Measurements from ENCODE around the gene UBE2L6.

The UBE2L6 gene

DNA sequence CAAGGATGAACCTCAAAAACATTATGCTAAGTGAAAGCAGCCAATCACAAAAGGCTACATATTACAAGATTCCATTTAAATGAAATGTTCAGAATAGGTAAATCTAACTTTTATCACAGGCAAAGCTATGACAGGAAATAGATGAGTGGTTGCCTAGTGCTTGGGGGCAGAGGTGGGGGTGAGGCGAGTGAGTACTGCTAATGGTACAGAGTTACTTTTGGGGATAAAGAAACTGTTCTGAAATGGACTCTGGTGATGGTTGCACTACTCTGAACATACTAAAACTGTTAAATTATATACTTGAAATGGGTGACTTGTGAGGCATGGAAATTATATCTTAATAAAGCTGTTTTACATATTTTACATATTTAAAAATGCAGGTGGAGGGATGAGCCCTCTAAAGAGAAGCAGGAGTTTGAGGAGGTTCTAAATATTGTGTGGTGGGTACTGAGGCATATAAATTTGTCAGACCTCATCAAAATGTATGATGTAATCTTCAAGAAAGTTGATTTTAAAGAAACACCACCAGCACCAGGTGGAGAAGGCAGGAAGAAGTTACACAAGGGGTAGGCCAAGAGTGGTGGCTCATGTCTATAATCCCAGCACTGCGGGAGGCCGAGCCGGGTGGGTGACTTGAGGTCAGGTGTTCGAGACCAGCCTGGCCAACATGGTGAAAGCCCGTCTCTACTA is 55.6 kb downstream of the UBE2L6 start:
- TF ChIP-seq, protein P1, sequence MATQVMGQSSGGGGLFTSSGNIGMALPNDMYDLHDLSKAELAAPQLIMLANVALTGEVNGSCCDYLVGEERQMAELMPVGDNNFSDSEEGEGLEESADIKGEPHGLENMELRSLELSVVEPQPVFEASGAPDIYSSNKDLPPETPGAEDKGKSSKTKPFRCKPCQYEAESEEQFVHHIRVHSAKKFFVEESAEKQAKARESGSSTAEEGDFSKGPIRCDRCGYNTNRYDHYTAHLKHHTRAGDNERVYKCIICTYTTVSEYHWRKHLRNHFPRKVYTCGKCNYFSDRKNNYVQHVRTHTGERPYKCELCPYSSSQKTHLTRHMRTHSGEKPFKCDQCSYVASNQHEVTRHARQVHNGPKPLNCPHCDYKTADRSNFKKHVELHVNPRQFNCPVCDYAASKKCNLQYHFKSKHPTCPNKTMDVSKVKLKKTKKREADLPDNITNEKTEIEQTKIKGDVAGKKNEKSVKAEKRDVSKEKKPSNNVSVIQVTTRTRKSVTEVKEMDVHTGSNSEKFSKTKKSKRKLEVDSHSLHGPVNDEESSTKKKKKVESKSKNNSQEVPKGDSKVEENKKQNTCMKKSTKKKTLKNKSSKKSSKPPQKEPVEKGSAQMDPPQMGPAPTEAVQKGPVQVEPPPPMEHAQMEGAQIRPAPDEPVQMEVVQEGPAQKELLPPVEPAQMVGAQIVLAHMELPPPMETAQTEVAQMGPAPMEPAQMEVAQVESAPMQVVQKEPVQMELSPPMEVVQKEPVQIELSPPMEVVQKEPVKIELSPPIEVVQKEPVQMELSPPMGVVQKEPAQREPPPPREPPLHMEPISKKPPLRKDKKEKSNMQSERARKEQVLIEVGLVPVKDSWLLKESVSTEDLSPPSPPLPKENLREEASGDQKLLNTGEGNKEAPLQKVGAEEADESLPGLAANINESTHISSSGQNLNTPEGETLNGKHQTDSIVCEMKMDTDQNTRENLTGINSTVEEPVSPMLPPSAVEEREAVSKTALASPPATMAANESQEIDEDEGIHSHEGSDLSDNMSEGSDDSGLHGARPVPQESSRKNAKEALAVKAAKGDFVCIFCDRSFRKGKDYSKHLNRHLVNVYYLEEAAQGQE (IDR thresholded peaks at IDR 0.05; ENCODE audit: insufficient read depth in 1 of 2, low read depth in 2 of 2, low read length in 2 of 2): no peak
- TF ChIP-seq FOXP2 (optimal IDR thresholded peaks at IDR 0.05; ENCODE audit: borderline replicate concordance, extremely low read depth, extremely low read length, insufficient read depth): no peak
- no peak for TF ChIP-seq SIN3A (IDR thresholded peaks at IDR 0.05; ENCODE audit: borderline replicate concordance, insufficient read depth, low read length)
- no peak for TF ChIP-seq POLR2AphosphoS5 (IDR thresholded peaks at IDR 0.05; ENCODE audit: low read depth, low read length)
- no peak for TF ChIP-seq TAF1 (IDR thresholded peaks at IDR 0.05; ENCODE audit: borderline replicate concordance, insufficient read depth, low read length)

DNA sequence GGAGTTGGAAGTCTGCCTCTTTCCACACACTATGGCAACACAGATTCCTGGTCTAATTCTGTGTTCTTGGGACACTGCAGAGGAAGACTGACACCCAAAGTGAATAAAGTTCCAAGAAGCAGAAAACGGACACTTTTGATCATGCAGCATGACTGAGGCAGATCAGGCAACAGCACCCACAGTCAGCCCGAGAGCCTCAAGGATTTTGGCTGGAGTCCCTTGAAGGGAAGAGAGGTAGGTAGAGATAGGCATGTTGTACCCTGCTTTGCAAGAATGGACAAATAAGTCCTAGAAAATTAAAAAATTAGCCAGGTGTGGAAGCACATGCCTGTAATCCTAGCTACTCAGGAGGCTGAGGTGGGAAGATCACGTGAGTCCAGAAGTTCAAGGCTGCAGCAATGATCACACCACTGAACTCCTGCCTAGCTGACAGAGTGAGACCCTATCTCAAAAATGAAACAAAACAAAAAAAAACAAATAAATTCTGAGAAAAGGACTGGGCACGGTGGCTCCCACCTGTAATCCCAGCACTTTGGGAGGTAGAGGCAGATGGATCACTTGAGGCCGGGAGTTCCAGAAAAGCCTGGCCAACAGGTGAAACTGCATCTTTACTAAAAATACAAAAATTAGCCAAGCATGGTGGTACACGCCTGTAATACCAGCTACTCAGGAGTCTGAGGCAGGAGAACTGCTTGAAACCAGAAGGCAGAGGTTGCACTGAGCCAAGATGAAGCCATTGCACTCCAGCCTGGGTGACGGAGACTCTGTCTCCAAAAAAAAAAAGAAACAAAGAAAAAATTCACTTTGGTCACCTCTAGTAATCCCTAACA is 58.9 kb downstream of the UBE2L6 start:
- no peak for TF ChIP-seq TAF1 (IDR thresholded peaks at IDR 0.05; ENCODE audit: borderline replicate concordance, insufficient read depth, low read length)
- TF ChIP-seq POLR2AphosphoS5 (IDR thresholded peaks at IDR 0.05; ENCODE audit: low read depth, low read length): no peak
- no peak for TF ChIP-seq SIN3A (IDR thresholded peaks at IDR 0.05; ENCODE audit: borderline replicate concordance, insufficient read depth, low read length)
- TF ChIP-seq, protein P1 (IDR thresholded peaks at IDR 0.05; ENCODE audit: insufficient read depth in 1 of 2, low read depth in 2 of 2, low read length in 2 of 2): no peak
- TF ChIP-seq FOXP2 (optimal IDR thresholded peaks at IDR 0.05; ENCODE audit: borderline replicate concordance, extremely low read depth, extremely low read length, insufficient read depth): no peak

DNA sequence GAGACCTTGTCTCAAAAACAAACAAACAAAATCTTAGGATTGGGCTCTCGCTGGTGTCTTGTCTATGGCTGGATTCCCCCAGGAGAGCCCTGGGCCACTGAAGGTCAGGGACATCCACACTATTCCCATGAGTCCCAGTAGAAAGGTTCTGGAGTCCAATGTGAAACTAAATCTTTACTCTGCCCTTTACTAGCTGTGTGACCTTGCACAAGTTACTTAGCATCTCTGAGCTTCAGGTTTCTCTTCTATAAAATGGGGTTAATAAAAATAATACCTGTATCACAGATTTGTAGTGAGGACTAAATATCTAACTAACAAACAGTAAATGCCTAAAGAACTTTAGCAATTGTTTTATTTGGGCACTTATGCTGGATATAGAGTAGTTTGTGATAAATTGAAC is 61.0 kb downstream of the UBE2L6 start:
- TF ChIP-seq TAF1 (IDR thresholded peaks at IDR 0.05; ENCODE audit: borderline replicate concordance, insufficient read depth, low read length): no peak
- no peak for TF ChIP-seq POLR2AphosphoS5 (IDR thresholded peaks at IDR 0.05; ENCODE audit: low read depth, low read length)
- TF ChIP-seq FOXP2 (optimal IDR thresholded peaks at IDR 0.05; ENCODE audit: borderline replicate concordance, extremely low read depth, extremely low read length, insufficient read depth): no peak
- TF ChIP-seq SIN3A (IDR thresholded peaks at IDR 0.05; ENCODE audit: borderline replicate concordance, insufficient read depth, low read length): no peak
- TF ChIP-seq, protein P1 (IDR thresholded peaks at IDR 0.05; ENCODE audit: insufficient read depth in 1 of 2, low read depth in 2 of 2, low read length in 2 of 2): no peak

DNA sequence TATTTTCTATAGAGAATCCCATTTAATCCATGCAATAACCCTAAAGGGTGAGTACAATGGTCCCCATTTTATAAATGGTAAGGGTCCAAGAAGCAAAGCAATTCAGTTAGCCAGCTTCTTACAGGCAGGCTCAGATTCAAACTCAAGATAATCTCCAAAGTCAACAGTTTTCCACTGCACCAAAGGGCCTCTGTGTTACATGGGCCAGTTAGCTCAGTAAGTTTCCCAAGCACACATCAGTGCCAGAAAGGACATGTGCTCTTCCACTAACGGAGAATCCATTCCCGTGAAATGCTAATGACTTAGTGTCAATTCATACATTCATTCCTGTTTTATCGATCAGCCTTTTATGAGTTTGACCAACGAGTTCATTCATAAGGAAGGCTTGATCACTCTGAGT is 63.0 kb downstream of the UBE2L6 start:
- TF ChIP-seq TAF1 (IDR thresholded peaks at IDR 0.05; ENCODE audit: borderline replicate concordance, insufficient read depth, low read length) (no peak), FOXP2 (optimal IDR thresholded peaks at IDR 0.05; ENCODE audit: borderline replicate concordance, extremely low read depth, extremely low read length, insufficient read depth) (no peak), POLR2AphosphoS5 (IDR thresholded peaks at IDR 0.05; ENCODE audit: low read depth, low read length) (no peak), SIN3A (IDR thresholded peaks at IDR 0.05; ENCODE audit: borderline replicate concordance, insufficient read depth, low read length) (no peak)
- TF ChIP-seq, protein P1 (IDR thresholded peaks at IDR 0.05; ENCODE audit: insufficient read depth in 1 of 2, low read depth in 2 of 2, low read length in 2 of 2): no peak
